HK-2 (cell line): Measurements from ENCODE around the gene SYNCRIP.
"Not testable (repeated sequence)": the region's sequence is repeated elsewhere in the genome, so short reads cannot be mapped to it uniquely, and the experiment has no call there.

Experiments used
- DNase-seq: peaks from one replicate; pipeline ENCODE4 v3.0.0-alpha.2; 2018; ENCODE audit not compliant: unreplicated experiment

Gene SYNCRIP

DNA sequence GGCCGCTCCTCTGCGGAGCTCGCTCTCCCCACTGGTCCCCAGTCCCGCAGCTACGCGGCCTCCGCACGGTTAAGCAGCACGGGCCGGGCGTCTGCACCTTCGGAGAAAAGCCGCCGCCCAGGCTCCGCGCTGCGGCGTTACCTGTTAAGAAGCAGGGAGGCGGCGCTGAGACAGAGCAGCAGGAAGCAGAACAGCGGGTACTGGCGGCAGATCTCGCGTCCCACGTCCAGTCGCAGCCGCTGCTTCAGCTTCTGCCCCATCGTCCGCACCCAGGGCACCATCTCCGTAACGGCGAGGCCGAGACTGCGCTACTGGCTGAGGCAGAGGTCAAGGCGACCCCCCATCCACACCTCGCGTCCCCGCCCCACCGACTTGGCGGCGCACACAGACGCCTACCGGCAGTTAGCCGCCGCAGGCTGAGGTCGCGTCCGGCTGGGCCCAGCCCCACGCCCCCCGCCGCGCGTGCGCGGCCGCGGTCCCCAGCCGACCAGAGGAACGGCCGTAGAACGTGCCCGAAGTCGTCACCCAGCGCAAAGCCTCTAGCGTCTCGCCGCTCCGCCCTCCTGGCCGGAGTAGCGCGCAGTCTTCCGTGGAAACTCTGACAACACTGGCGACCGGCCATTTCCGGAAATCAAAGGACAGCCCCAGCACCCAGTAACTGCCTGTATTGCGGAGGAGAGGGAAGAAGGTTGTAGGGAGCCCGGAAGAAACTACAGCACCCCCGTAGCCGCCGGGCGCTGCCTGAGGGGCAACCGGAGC is 49.1 kb downstream of the SYNCRIP start, which contains the start of gene SNX14:
TSS of gene SNX14 (minus strand) at position 421 of the 759 bp plus-strand sequence. CDS start at position 281, 140 bp downstream.
- peak; percentile 97 for DNase-seq

DNA sequence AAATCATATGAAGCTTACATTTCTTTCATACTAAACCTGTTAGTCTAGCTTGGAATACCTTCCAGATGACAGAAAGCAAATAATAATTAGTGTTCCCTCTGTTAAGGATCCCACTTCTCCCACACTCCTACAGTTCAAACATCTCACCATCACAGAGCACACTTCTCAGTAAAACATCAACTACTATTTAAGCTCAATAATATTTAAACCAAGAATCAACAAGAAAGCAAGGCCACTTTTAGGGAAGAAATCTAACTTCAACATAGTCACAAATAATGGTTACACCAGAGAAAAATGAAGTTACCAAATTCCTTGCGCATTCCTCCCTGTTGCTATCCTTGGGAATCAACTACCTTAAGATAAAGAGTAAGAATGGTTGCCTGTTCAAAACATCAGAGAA is 50.7 kb downstream of the SYNCRIP start:
- DNase-seq, result no peak

- no peak for DNase-seq
Observed at GRCh38 chr6:85591207-85591606, 51.5 kb downstream of the SYNCRIP start.

GRCh38 chr6:85585741-85586140 is 56.9 kb downstream of the SYNCRIP start:
- DNase-seq, result no peak

GRCh38 chr6:85582832-85583231 is 59.9 kb downstream of the SYNCRIP start:
- DNase-seq, result not testable (repeated sequence)

GRCh38 chr6:85581572-85581971 is 61.1 kb downstream of the SYNCRIP start:
- DNase-seq, result no peak

- peak; percentile 59 for DNase-seq
Observed at GRCh38 chr6:85580878-85581267, 61.8 kb downstream of the SYNCRIP start.

GRCh38 chr6:85580118-85580877 is 62.4 kb downstream of the SYNCRIP start:
- no peak for DNase-seq

DNA sequence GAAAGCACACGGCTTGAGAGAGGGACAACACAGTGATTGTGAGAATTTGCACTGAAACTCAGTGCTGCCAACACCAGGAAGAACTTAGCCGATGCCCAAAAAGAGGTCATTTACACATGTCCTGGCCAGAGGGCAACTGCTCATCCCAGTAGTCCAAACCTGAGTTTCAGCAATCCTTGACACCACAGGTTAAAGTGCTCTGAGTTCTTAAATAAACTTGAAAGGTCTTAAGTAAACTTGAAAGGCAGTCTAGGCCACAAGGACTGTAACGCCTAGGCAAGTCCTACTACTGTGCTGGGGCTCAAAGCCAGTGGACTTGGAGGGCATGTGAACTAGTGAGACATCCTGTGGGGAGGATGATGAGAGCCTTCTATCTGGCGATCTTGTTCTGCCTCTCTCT is 63.1 kb downstream of the SYNCRIP start:
- no peak for DNase-seq

DNA sequence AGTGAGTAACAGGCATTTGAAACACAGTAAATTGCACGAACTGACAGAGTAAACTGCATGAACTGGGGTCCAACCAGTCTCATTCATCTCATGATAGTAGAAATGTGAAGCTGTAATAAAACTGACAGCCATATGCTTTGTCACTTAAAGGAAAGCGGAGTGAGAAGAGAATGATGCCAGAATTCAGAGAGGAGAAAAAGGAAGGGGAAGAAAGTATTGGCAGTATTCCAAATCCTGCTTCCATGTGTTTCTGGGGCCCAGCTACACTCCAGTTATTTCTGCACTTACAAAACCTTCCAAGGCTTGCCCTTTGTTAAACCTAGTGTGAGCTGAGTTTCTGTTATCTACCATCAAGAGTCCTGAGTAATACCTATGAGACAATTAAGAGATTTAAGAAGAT is 66.2 kb downstream of the SYNCRIP start:
- no peak for DNase-seq

DNA sequence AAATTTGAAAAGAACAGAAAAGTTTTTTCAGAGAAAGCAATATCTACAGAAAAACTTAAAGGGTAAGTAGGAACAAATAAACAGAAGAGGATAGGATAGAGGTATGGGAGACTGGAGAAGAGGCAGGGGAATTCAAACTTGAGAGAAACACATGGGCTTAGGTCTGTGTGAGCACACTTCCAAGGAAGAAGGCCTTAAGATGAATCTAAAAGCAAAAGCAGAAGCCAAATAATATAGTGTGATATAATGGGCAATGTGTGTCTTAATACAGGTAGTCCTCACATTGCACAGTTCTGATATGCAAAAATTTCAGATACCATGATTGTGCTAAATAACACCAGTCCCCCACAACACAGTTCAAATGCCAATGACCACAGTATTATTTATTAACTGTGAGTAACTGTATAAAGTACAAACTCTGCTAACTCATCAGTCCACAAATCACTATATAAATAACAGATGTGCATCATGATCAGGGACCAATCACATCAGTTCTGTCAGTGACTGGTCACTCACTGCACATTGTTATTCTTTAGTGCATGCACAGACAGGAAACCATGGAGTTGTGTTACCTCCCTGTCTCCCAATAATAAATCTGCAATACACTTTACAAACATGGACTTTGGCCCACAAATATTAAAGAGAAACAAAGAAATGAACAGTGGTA is 67.6 kb downstream of the SYNCRIP start:
- no peak for DNase-seq

- no peak for DNase-seq
Observed at GRCh38 chr6:85569323-85569722, 73.4 kb downstream of the SYNCRIP start.

DNA sequence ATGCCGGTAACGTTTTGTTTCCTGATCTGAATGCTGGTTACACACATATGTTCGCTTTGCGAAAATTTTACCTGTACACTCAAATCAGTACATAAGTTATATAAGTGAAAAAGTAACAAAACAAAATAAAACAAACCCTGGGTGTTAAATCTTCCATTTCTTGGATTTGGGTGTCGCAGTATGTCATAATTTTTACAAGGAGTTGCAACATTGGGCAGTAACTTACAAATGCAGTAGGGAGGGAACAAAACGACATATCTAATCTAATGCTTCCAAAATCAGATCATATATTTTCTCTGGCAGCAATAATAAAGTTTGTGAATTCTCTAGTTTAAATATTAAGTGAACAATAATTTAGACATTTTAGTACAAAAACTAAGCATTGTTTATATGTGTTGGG is 74.3 kb downstream of the SYNCRIP start:
- no peak for DNase-seq

- DNase-seq, result no peak
Observed at GRCh38 chr6:85565736-85566135, 77.0 kb downstream of the SYNCRIP start.

GRCh38 chr6:85564223-85564622 is 78.5 kb downstream of the SYNCRIP start:
- DNase-seq, result not testable (repeated sequence)
